SK-N-MC (cell line): ENCODE results near the gene ACR.
A peak's percentile ranks its signal among the peaks of the same experiment; 100 is the strongest.

Source experiments
- DNase-seq: peaks from one replicate; pipeline ENCODE4 v3.0.0-alpha.2; 2011; ENCODE audit warnings: low read depth, low spot score
- H3K27ac ChIP-seq: fragments of 200-600 bp; sonication (generic); 2 replicates; pipeline ENCODE4 v1.5.1; 2016; ENCODE audit warnings: mixed run types
- H3K36me3 ChIP-seq: fragments of 200-600 bp; sonication (generic); 2 replicates; pipeline ENCODE4 v1.6.1; 2017; ENCODE audit warnings: antibody characterized with exemption, low read length, mixed read lengths; ENCODE audit not compliant: insufficient read depth
- H3K4me3 ChIP-seq: fragments of 200-600 bp; sonication (generic); 2 replicates; pipeline ENCODE4 v1.5.1; 2016
- H3K9ac ChIP-seq: fragments of 200-600 bp; sonication (generic); 2 replicates; pipeline ENCODE4 v1.8.0; 2017; ENCODE audit warnings: mixed run types, mixed read lengths; ENCODE audit not compliant: insufficient read length
- H3K9me3 ChIP-seq: fragments of 200-600 bp; sonication (generic); 2 replicates; pipeline ENCODE4 v1.6.1; 2017; ENCODE audit warnings: low read depth, mild to moderate bottlenecking, antibody characterized with exemption, low read length, moderate library complexity, mixed read lengths
- EZH2 ChIP-seq: fragments of 200-600 bp; sonication (generic); IDR thresholded peaks from one replicate; pipeline ENCODE4 v1.6.1; 2017; ENCODE audit warnings: antibody characterized with exemption
- FOXP2 ChIP-seq: optimal IDR thresholded peaks from 2 replicates; pipeline ENCODE3; 2011; ENCODE audit warnings: mild to moderate bottlenecking, moderate library complexity; ENCODE audit not compliant: insufficient read depth; ENCODE audit errors: extremely low read length, control extremely low read depth
- POLR2AphosphoS5 ChIP-seq: IDR thresholded peaks from 2 replicates; pipeline ENCODE4 v1.6.1; 2012; ENCODE audit warnings: mild to moderate bottlenecking, low read depth, low read length, borderline replicate concordance

The ACR gene

DNA sequence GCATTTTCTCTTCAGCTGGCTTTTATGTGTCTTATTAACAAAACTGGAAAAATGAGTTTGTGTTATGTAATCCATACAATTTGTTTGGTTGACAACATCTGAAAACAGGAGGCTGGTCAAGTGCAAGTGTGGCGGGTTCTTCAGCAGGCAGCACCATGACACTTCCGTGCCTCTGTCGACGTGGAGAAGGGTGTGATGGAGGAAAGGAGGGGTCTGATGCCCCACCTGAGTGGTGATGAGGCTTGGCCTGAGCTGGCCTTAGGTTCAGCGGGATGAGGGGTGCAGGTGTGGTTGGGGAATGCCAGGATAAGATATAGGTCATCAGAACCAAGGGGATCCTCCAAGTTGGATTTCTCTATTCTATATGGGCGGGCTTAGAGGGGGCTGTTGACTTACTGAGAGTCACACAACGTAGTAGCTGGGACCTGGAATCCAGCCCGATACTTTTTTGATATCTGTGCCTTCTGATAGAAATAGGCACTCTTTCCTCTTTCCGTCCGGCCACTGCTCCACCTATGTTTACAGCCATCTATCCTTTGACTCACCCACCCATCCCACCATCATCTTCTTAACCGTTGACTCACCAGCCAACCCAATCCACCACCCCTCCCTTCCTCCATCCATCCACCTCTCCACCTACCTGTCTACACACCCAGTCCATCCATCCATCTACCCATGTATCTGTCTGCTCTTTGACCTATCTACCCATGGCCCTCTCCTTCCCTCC lies 36.4 kb upstream of the ACR start:
- Histone ChIP-seq H3K9ac (no peak overlapping the region), H3K36me3 (no peaks in the 10 kb centered on the region), H3K9me3 (no peaks in the 10 kb centered on the region), H3K27ac (no peak overlapping the region), H3K4me3 (no peak overlapping the region)
- TF ChIP-seq POLR2AphosphoS5 (no peak), EZH2 (no peak), FOXP2 (no peak)
- DNase-seq, result no peak

DNA sequence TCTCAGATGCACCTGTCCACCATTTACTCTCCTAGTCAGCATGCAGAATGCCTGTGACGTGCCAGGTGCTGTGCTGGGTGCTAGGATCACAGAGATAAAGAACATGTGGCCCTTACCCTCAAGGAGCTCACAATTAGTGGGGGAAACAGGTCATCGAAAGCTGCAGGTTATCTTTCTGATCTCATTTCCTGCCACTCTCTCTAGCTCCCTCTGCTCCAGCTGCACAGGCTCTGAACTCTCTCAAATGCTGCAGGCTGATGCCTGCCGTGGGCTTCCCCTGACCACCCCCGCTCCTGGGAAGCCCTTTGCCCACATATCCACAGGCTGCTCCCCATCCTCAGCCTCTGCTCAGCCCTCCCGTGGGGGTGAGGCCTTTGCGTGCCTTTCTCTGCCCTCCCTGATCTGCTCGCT lies 35.7 kb upstream of the ACR start:
- H3K36me3 ChIP-seq, result no peaks in the 10 kb centered on the region

DNA sequence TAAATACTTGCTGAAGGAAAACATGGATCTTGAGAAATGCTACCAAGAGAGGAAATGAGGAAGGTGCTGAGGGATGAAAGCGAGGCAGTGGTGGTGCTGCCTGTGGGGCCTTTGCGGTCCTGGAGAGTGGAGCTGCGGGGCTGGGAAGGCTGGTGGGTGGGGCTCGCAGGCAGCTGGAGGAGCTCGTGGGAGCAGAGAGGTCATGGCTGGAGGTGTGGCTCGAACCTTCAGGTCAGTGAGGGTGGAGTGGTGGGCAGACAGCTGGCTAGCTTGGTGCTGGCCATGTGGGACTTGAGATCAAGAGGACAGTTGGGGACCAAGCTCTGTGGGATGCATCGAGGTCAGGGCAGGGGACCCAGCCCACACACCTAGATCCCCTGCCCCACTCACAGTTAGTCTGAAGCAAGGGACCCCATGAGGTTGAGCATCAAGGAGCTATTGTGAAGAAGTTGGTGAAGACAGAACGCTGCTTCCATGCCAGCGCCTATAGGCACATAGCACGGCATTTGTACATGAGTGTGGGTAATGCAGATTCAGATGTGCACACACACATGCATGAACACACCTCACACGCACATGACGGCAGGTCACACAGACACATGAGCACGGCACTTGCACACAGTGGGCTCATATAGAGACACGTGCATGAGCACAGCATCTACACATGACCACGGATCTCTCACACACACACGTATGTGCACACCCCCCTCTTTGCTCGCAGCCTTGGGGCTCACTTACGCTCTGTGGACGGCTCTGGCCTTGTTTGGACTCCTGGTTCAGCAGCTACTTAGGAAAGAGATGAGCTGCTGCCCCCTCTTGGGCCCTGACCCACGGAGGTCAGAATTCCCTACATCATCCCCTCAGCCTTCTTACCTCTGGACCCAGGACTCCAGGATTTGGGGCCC lies 34.9 kb upstream of the ACR start:
- Histone ChIP-seq H3K27ac (no peak overlapping the region), H3K9ac (no peak overlapping the region), H3K4me3 (no peak overlapping the region), H3K9me3 (no peaks in the 10 kb centered on the region), H3K36me3 (no peaks in the 10 kb centered on the region)
- no peak for DNase-seq
- no peak for TF ChIP-seq POLR2AphosphoS5
- TF ChIP-seq EZH2, result no peak
- TF ChIP-seq FOXP2, result no peak

More for the DNA sequence above, 35.7 kb upstream of the ACR start:
- DNase-seq, result no peak
- no peaks in the 10 kb centered on the region for H3K9me3 ChIP-seq
- H3K4me3 ChIP-seq, result no peak overlapping the region
- H3K27ac ChIP-seq, result no peak overlapping the region
- TF ChIP-seq POLR2AphosphoS5, result no peak
- no peak for TF ChIP-seq EZH2
- TF ChIP-seq FOXP2, result no peak
- no peak overlapping the region for H3K9ac ChIP-seq

DNA sequence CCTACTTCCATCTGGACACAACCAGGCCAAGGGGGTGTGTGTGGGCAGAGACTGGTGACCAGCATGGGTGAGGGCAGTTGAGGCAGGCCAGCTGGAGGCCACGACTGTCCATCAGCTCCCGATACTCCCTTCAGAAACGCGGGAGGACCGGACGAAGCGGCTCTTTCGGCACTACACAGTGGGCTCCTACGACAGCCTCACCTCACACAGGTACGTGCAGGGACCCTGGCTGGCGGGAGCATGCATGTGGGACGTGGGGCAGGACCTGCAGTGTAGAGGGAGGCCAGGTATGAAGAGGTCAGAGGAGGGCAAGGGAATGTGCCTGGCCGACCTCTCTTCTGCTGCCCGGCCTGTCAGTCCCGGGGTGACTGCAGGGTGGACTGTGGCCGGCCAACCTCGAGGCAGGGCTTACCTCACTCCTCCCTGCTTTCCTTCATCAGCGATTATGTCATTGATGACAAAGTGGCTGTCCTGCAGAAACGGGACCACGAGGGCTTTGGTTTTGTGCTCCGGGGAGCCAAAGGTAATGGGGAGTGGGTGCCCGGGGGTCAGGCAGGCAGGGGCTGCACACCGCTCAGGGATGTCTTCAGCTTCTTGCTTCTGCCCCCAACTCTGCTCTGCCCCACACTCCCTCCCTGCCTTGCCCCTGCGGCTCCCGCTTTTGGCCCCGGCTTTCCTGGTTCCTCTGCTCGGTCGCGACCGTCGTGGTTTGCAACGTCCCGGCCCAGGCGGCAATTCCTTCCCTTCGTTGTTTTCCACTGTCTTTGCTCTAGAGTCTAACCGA lies 34.1 kb upstream of the ACR start:
- no peaks in the 10 kb centered on the region for H3K36me3 ChIP-seq

DNA sequence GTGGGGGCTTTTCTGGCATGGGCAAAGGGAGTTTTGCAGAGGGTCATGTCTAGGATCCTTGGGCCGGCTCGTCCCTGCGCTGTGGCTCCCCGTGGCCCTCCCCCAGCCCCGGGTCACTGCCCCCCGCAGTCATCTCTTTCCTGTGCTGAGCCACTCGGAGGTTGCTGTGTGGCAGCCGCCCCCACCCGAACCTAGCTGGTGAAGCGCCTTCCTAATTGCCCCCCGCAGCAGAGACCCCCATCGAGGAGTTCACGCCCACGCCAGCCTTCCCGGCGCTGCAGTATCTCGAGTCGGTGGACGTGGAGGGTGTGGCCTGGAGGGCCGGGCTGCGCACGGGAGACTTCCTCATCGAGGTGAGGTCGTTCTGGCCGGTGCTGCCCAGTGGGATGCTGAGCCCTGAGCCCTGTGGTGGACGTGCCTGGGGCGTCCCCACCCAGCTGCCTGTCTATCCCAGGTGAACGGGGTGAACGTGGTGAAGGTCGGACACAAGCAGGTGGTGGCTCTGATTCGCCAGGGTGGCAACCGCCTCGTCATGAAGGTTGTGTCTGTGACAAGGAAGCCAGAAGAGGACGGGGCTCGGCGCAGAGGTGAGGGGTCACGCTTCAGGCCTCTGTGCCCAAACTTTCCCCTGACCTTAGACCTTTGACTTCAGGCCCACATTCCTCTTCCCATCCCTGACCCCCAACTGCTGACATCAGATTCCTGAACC lies 33.3 kb upstream of the ACR start:
- H3K4me3 ChIP-seq, result peak overlapping the region; percentile 68
- no peak for DNase-seq
- H3K27ac ChIP-seq, result no peak overlapping the region
- H3K9ac ChIP-seq, result no peak overlapping the region
- no peaks in the 10 kb centered on the region for H3K36me3 ChIP-seq
- H3K9me3 ChIP-seq, result no peaks in the 10 kb centered on the region
- TF ChIP-seq POLR2AphosphoS5, result no peak
- no peak for TF ChIP-seq FOXP2
- no peak for TF ChIP-seq EZH2

More for the DNA sequence above, 34.1 kb upstream of the ACR start:
- no peak overlapping the region for H3K4me3 ChIP-seq
- no peak for DNase-seq
- H3K27ac ChIP-seq, result no peak overlapping the region
- no peak for TF ChIP-seq EZH2
- TF ChIP-seq POLR2AphosphoS5, result no peak
- no peak for TF ChIP-seq FOXP2
- no peak overlapping the region for H3K9ac ChIP-seq
- no peaks in the 10 kb centered on the region for H3K9me3 ChIP-seq

DNA sequence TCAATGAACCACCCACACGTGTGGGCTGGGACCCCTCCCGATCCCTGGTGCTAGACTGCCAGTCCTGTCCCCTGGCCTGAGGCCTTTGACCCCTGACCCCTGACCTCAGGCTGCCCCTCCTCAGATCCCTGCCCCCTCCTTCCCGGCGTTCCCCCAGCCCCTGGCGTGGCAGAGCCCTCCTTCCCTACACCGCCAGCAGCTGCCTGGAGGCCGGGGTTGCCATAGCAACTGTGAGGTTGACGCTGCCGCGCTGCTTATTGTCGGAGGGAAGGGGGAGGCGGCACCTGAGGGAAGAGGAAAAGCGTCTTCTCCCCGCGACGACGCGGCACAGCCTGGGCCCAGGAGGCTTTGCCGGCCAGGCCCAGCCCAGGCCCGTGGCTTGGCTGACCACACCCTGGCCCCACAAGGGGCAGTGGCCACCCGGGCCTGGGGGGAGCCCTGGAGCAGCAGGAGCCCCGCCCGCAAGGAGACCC lies 32.7 kb upstream of the ACR start:
- H3K9ac ChIP-seq, result no peak overlapping the region
- TF ChIP-seq EZH2 (no peak), FOXP2 (no peak), POLR2AphosphoS5 (no peak)
- no peaks in the 10 kb centered on the region for H3K9me3 ChIP-seq
- H3K36me3 ChIP-seq, result no peaks in the 10 kb centered on the region
- peak overlapping the region; percentile 68 for H3K4me3 ChIP-seq
- DNase-seq, result peak; percentile 22
- H3K27ac ChIP-seq, result no peak overlapping the region

DNA sequence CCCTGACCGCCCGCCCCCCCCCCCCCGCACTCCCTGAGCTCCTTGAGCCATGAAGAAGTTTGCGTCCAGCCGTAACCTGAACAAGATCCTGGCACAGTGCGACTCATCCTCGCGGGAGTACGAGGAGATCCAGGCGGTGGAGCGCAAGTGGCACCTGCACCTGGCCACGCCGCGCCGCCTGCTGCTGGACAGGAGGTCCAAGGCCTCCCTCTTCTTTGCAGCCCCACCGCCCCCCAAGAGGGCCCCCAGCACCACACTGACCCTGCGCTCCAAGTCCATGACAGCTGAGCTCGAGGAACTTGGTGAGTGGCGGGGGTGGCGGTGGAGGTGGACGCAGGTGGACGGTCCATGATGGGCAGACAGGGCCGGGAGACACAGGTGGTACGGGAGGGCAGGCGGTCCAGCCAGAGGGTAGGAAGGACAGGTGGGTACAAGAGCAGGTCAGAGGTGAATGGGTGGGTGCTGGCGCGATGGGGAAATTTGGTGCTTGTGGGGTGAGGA lies 32.1 kb upstream of the ACR start:
- H3K9me3 ChIP-seq, result no peaks in the 10 kb centered on the region
- no peak overlapping the region for H3K27ac ChIP-seq
- H3K4me3 ChIP-seq, result no peak overlapping the region
- no peak overlapping the region for H3K9ac ChIP-seq
- no peak for TF ChIP-seq EZH2
- no peak for DNase-seq
- H3K36me3 ChIP-seq, result no peaks in the 10 kb centered on the region
